GM21576 (cell line): ENCODE data around the gene OPRD1.
"Not testable (repeated sequence)": the region's sequence is repeated elsewhere in the genome, so short reads cannot be mapped to it uniquely, and the experiment has no call there.

Source experiments
- ATAC-seq: cut with Tn5 transposase; IDR thresholded peaks from one replicate; pipeline ENCODE4 v1.9.1; 2021; ENCODE audit warnings: mild to moderate bottlenecking, moderate library complexity; ENCODE audit not compliant: unreplicated experiment

The OPRD1 gene

DNA sequence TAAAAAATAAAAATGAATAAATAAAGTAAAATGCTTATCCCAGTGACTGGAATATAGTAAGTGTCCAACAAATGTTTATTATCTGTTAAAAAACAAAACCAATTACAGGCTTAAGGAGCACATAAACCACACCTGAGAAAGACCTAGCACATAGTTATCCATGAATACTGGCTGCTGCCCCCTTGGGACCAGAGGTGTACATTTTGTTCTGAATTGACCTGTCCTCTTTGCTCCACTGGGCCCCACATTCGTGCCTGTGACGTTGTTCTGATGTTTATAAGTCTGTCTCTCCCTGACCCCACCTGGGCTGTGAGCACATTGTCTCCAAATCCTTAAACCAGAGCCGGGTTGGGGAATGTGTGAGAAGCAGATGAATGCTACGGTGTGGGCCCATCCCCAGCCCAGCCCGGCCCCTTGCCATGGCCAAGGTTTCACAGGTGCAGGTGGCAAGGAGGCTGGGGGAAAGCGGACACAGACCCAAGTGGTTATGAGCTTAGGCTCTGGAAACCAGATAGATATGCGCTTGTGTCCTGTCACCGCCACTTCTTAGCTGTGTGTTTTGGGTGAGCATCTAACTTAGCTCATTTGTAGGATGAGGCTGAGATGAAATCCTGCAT, 29.1 kb downstream of the OPRD1 start:
- ATAC-seq: no peak

DNA sequence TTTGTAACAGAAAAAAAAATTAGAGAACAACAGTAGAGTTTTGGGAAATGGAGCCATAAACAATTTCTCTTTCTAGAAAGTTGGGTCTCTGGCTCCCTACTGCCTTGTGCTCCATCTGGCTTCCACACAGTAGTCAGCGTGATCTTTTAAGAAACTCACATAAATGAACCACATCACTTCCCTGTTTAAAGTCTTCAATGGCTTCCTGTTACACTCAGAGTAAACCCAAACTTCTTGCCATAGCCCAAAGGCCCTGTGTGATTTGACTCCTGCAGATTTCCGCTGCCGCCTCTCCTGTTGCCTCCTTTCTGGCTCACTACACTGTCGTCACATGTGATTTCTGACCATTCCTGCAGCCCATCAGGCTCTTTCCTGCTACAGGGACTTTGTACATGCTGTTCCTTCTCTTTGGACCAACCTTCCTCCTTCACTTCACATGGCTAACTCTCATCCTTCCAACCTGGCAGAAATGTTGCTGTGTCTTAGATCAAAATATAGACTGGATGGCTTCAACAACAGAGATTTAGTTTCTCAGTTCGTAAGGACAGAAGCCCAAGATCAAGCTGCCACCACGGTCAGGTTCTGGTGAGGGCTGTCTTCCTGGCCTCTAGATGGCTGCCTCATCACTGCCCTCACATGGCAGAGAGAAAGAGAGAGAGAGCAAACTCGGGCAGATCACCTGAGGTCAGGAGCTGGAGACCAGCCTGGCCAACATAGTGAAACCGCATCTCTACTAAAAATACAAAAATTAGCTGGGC, 34.0 kb downstream of the OPRD1 start:
- ATAC-seq: no peak

- not testable (repeated sequence) for ATAC-seq
Observed at GRCh38 chr1:28847207-28847606, 35.2 kb downstream of the OPRD1 start.

DNA sequence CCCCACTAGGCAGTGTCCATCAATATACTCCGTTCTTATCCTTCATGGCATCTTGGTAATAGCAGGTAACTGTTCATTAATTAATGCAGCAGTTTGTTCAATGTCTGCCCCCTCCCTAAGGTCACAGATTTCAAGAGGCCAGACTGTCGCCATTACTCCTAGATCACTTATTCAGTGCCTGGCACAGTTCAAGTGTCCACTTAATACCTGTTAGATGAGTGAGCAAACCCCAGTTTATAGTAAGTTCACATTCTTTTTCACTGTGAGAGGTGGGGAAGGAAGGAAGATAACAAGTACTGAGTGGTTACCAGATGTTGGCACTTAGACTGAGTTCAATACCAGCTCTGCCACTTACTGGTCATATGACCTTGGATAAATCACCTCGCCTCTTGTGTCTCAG, 36.4 kb downstream of the OPRD1 start:
- no peak for ATAC-seq

GRCh38 chr1:28853093-28853742, 41.2 kb downstream of the OPRD1 start:
- ATAC-seq: no peak

DNA sequence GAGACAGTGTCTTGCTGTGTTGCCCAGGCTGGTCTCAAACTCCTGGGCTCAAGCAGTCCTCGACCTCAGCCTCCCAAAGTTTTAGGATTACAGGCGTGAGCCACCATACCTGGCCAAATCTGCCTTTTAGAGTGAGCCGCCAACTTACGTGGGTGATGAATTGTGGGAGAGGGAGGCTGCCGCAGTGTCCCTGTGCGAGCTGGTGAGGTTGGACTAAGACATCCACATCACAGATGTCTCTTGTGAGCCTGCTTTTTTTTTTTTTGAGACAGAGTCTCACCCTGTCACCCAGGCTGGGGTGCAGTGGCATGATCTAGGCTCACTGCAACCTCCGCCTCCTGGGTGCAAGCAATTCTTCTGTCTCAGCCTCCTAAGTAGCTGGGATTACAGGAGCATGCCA, 42.4 kb downstream of the OPRD1 start:
- ATAC-seq: not testable (repeated sequence)

DNA sequence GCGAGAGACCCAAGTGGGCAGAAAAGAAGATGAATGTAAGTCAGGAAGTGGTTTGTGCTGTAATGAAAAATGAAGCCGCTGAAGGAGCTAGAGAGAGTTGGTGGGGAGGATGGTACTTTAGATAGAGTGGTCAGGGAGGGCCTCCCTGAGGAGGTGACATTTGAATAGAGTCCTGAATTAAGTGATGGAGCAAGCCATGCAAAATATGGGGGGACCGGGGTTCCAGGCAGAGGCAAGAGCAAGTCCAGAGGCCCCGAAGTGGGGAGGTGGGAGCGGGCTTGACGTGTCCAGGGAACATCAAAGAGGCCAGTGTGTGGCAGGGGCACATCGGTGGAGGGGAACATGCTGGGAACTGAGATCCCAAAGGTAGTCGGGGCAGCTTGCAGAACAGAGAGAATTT, 43.1 kb downstream of the OPRD1 start:
- no peak for ATAC-seq

GRCh38 chr1:28855469-28855951, 43.5 kb downstream of the OPRD1 start:
- ATAC-seq: no peak

DNA sequence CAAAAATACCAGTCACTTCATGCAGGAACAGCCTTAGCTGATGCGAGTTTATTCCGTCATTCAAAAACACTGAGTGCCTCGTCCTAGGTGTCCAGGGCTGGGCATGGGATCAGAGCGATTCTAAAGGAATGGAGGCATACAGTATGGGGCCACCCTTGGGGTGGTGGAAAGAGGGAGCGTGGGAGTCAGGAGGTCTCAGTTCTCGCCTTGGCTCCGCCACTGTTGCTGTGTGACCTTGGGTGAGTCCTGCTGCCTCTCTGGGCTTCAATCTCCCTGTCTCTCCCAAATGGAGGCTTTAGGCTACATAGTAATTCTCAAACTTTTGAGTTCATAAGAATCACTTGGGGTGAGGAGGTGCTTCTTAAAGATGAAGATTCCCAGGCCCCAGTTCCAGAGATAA, 44.0 kb downstream of the OPRD1 start:
- no peak for ATAC-seq

- ATAC-seq: no peak
Observed at GRCh38 chr1:28860332-28861073, 48.5 kb downstream of the OPRD1 start.

- ATAC-seq: no peak
Observed at GRCh38 chr1:28862571-28863403, 50.8 kb downstream of the OPRD1 start.

- no peak for ATAC-seq
Observed at GRCh38 chr1:28864695-28865094, 52.7 kb downstream of the OPRD1 start.

GRCh38 chr1:28865997-28866650, 54.2 kb downstream of the OPRD1 start:
- no peak for ATAC-seq

- ATAC-seq: no peak
Observed at GRCh38 chr1:28867850-28868249, 55.9 kb downstream of the OPRD1 start.

DNA sequence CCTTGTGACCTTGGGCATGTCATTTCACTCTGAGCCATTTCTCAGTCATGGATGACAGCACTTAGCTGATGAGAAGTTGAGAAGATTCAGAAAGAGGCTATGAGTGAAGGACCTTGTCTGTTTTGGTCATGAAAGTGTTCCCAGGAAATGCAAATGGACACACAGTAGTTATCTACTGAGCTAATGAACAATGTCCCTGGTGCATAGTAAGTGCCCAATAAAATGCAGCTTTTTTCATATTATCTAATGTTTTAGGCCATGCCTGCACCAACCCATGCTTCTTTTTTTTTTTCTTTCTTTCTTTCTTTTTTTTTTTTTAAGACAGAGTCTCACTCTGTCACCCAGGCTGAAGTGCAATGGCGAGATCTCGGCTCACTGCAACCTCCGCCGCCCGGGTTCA, 58.0 kb downstream of the OPRD1 start:
- no peak for ATAC-seq

DNA sequence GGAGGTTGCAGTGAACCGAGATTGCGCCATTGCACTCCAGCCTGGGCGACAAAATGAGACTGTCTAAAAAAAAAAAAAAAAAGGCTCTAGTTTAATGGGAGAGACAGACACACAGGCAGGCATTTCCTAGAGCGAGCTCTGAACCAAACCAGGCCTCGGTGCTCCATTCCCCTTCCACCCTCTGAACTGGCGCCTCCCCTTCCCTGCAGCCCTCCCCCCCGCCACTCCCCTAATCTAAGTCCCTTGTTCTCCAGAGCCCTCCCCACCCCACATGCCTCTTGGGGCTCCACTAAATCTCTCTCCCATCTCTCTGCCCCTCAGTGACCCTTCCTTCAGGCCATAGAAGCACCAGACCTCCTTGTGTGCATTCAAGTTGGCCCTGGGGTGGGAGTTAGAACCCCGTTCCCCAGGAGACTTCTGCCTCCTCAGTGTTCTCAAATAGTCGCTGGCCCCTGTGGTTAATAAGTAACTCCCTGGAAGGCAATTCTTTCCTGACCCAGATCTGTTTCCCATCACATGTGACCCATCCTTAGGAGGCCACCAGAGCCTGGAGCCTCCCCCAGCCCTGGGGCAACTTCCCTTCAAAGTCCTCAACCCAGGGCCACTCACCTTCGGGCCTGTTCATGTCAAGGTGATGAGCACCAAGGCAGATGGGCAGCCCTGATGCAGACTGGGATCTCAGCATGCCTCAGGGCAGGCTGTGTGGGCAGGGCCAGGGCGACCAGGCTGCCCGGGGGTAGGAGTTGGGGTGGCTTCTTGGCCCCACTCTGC, 59.8 kb downstream of the OPRD1 start:
- ATAC-seq: no peak

GRCh38 chr1:28875134-28875533, 63.2 kb downstream of the OPRD1 start:
- ATAC-seq: not testable (repeated sequence)

- peak; percentile 56 for ATAC-seq
Observed at GRCh38 chr1:28877132-28877781, 65.3 kb downstream of the OPRD1 start.

- no peak for ATAC-seq
Observed at GRCh38 chr1:28878796-28879195, 66.8 kb downstream of the OPRD1 start.
